Smooth muscle cell (in vitro differentiated cells): ENCODE measurements around the gene C19orf44. TPM values are rescaled to one million over a fixed set of nuclear protein-coding genes. Genes with fewer than 3 reads are reported as not detected.
"Not testable (repeated sequence)": the region's sequence is repeated elsewhere in the genome, so short reads cannot be mapped to it uniquely, and the experiment has no call there.

Source experiments
- DNase-seq: peaks from one replicate; lab custom pipeline; 2025; ENCODE audit not compliant: unreplicated experiment; lab: John Stamatoyannopoulos, UW
- H2AFZ ChIP-seq: fragments of 200-600 bp; sonication (generic); 2 replicates; pipeline ENCODE4 v1.6.0; 2016; ENCODE audit warnings: antibody characterized with exemption, low read depth, mild to moderate bottlenecking
- H3F3A ChIP-seq: fragments of 200-600 bp; sonication (generic); 2 replicates; pipeline ENCODE4 v1.6.0; 2017; ENCODE audit warnings: antibody characterized with exemption, low read depth
- H3K27ac ChIP-seq: fragments of 200-600 bp; sonication (generic); 2 replicates; pipeline ENCODE4 v1.5.1; 2016; ENCODE audit warnings: low read depth, mild to moderate bottlenecking
- H3K27me3 ChIP-seq: fragments of 200-600 bp; sonication (generic); 2 replicates; pipeline ENCODE4 v1.6.1; 2016; ENCODE audit warnings: low read depth, mild to moderate bottlenecking
- H3K36me3 ChIP-seq: fragments of 200-600 bp; sonication (generic); 2 replicates; pipeline ENCODE4 v1.5.1; 2016; ENCODE audit warnings: low read depth
- H3K4me1 ChIP-seq: fragments of 200-600 bp; sonication (generic); 2 replicates; pipeline ENCODE4 v1.5.1; 2016; ENCODE audit warnings: low read depth
- H3K4me2 ChIP-seq: fragments of 200-600 bp; sonication (generic); 2 replicates; pipeline ENCODE4 v1.6.0; 2016; ENCODE audit warnings: mild to moderate bottlenecking
- H3K4me3 ChIP-seq: fragments of 200-600 bp; sonication (generic); 2 replicates; pipeline ENCODE4 v1.5.1; 2016; ENCODE audit warnings: mild to moderate bottlenecking
- H3K79me2 ChIP-seq: fragments of 200-600 bp; sonication (generic); 2 replicates; pipeline ENCODE4 v1.6.0; 2016; ENCODE audit warnings: low read depth, mild to moderate bottlenecking
- H3K9ac ChIP-seq: fragments of 200-600 bp; sonication (generic); 2 replicates; pipeline ENCODE4 v1.6.0; 2016; ENCODE audit warnings: low read depth
- H3K9me3 ChIP-seq: fragments of 200-600 bp; sonication (generic); replicated peaks from 2 replicates; pipeline ENCODE4 v1.5.1; 2016; ENCODE audit warnings: low read depth
- H4K20me1 ChIP-seq: fragments of 200-600 bp; sonication (generic); 2 replicates; pipeline ENCODE4 v1.6.0; 2016; ENCODE audit warnings: low read depth
- WGBS: methylation state at CpG from one replicate; pipeline ENCODE4 v1.1.7; 2016; ENCODE audit warnings: low lambda C conversion rate; 5-methylcytosine and 5-hydroxymethylcytosine counted together
- polyA plus RNA-seq: library from polyadenylated mRNA; unstranded; fragments of >200 nt; fragmentation: Nextera tagmentation; extraction: Ambion mirVana; gene quantifications from 2 replicates; pipeline ENCODE4 v1.2.1, GENCODE V29; 2016
- total RNA-seq: library from RNA; depleted of rRNA; stranded (reverse); fragments of >200 nt; gene quantifications from 2 replicates; pipeline ENCODE4 v1.2.3, GENCODE V29; 2014
- TF ChIP-seq, protein P1 (sequence below): fragments of 200-600 bp; sonication (generic); IDR thresholded peaks from 2 replicates; pipeline ENCODE4 v1.5.1; 2017; ENCODE audit warnings: borderline replicate concordance, mild to moderate bottlenecking, antibody characterized with exemption; ENCODE audit not compliant: insufficient read depth, poor library complexity, severe bottlenecking

Gene C19orf44
- total and polyA plus RNA-seq, 2 experiments from 2014 or later = 3.3 to 3.4 TPM

DNA sequence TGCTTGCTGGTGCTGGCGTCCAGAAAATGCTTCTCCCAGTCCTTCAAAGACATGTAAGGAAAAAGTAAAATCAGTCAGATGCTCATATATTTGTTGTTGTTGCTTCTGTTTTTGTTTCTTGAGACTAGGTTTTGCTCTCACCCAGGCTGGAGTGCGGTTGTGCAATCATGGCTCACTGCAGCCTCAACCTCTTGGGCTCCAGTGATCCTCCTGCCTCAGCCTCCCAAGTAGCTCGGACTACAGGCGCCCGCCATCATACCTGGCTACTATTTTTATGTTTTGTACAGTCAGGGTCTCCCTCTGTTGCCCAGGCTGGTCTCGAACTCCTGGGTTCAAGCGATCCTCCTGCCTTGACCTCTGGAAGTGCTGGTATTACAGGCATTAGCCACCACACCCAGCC, 13.4 kb upstream of the C19orf44 start:
- Histone ChIP-seq H3K79me2 (no peaks in the 10 kb centered on the region), H3K27ac (no peak overlapping the region), H3F3A (no peaks in the 10 kb centered on the region), H3K9me3 (no peaks in the 10 kb centered on the region), H3K4me1 (no peaks in the 10 kb centered on the region), H3K36me3 (no peaks in the 10 kb centered on the region), H4K20me1 (no peaks in the 10 kb centered on the region), H2AFZ (no peak overlapping the region), H3K4me3 (no peak overlapping the region), H3K27me3 (no peaks in the 10 kb centered on the region), H3K4me2 (no peak overlapping the region), H3K9ac (no peak overlapping the region)
- DNase-seq = no peak
- 89% methylated on average over 7 of the region's 7 CpGs for WGBS
- TF ChIP-seq, protein P1, sequence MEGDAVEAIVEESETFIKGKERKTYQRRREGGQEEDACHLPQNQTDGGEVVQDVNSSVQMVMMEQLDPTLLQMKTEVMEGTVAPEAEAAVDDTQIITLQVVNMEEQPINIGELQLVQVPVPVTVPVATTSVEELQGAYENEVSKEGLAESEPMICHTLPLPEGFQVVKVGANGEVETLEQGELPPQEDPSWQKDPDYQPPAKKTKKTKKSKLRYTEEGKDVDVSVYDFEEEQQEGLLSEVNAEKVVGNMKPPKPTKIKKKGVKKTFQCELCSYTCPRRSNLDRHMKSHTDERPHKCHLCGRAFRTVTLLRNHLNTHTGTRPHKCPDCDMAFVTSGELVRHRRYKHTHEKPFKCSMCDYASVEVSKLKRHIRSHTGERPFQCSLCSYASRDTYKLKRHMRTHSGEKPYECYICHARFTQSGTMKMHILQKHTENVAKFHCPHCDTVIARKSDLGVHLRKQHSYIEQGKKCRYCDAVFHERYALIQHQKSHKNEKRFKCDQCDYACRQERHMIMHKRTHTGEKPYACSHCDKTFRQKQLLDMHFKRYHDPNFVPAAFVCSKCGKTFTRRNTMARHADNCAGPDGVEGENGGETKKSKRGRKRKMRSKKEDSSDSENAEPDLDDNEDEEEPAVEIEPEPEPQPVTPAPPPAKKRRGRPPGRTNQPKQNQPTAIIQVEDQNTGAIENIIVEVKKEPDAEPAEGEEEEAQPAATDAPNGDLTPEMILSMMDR = no peak

DNA sequence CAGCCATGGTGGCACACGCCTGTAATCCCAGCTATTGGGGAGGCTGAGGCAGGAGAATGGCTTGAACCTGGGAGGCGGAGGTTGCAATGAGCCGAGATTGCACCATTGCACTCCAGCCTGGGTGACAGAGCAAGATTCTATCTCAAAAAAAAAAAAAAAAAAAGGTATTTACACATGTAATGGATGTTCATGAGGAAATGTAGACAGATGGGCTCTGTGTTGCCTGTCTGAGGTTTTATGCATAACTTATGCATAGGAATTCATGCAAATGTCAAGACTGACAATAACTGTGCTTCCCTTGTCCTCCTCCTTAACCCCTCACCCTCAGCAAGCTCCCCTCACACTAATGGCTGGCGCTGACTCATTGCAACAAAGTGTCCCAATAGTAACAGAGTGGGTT, 9.7 kb upstream of the C19orf44 start:
- H3K27ac ChIP-seq, DNase-seq, H4K20me1 ChIP-seq, H3F3A ChIP-seq, H3K4me1 ChIP-seq, H3K79me2 ChIP-seq, H3K9me3 ChIP-seq, H3K4me3 ChIP-seq, H3K27me3 ChIP-seq, H3K36me3 ChIP-seq, H2AFZ ChIP-seq, H3K9ac ChIP-seq, H3K4me2 ChIP-seq: not testable (repeated sequence)
- 92% methylated on average over 4 of the region's 4 CpGs for WGBS

DNA sequence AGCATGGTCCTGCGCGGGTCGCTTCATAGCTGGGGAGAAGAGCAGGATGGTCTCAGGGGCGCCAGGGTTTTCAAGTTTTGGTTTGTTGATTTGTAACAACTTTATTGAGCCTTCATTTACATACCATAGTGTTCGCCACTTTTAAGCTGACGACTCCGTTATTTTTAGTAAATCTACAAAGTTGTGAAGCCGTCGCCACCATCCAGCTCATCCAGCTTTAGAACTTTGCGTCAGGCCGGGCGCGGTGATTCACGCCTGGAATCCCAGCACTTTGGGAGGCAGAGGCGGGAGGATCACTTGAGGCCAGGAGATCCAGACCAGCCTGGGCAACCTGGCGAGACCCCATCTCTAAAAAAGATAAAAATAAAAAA, 404 bp downstream of the C19orf44 start:
- 42% methylated on average over 16 of the region's 16 CpGs for WGBS
- Histone ChIP-seq H3F3A (no peaks in the 10 kb centered on the region), H3K4me3 (peak overlapping the region; percentile 64), H3K27me3 (no peaks in the 10 kb centered on the region), H2AFZ (peak overlapping the region; percentile 76), H3K9me3 (no peaks in the 10 kb centered on the region), H3K4me1 (no peaks in the 10 kb centered on the region), H3K27ac (peak overlapping the region; percentile 47), H3K79me2 (no peaks in the 10 kb centered on the region), H3K4me2 (peak overlapping the region; percentile 83), H3K9ac (peak overlapping the region; percentile 65), H3K36me3 (no peaks in the 10 kb centered on the region), H4K20me1 (no peaks in the 10 kb centered on the region)
- no peak for DNase-seq
- TF ChIP-seq, protein P1 = no peak

DNA sequence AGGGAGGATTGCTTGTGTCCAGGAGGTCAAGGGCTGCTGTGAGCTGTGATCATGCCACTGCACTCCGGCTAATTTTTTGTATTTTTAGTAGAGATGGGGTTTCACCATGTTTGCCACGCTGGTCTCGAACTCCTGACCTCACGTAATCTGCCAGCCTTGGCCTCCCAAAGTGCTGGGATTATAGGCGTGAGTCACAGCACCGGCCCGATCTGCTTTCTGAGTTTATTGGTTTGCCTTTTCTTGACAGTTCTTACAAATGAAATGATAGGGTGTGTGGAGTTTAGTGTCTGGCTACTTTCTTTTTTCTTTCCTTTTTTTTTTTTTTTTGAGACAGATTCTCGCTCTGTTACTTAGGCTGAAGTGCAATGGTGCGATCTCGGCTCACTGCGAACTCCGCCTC, 848 bp downstream of the C19orf44 start:
- Histone ChIP-seq H3K4me1 (no peaks in the 10 kb centered on the region), H3K36me3 (no peaks in the 10 kb centered on the region), H3K4me3 (peak overlapping the region; percentile 64), H2AFZ (peak overlapping the region; percentile 76), H4K20me1 (no peaks in the 10 kb centered on the region), H3K27me3 (no peaks in the 10 kb centered on the region), H3K79me2 (no peaks in the 10 kb centered on the region), H3K9ac (peak overlapping the region; percentile 65), H3F3A (no peaks in the 10 kb centered on the region), H3K27ac (peak overlapping the region; percentile 47), H3K9me3 (no peaks in the 10 kb centered on the region), H3K4me2 (peak overlapping the region; percentile 83)
- 67% methylated on average over 10 of the region's 12 CpGs for WGBS
- TF ChIP-seq, protein P1 = no peak
- DNase-seq = no peak
